ENCODE measurements around the gene IL2RG. TPM values are rescaled to one million over a fixed set of nuclear protein-coding genes. Genes with fewer than 3 reads are reported as not detected.

Gene IL2RG
- total RNA-seq, result not detected in 2 replicates

GRCh38 chrX:71111141-71111843 lies at the start of gene IL2RG:
Gene IL2RG (minus strand): TSS chrX:71111577. CDS start chrX:71111539, 38 bp downstream.

GRCh38 chrX:71144651-71145050 lies 33.3 kb upstream of the IL2RG start, which contains the start of gene NLGN3:
Gene NLGN3 (plus strand): TSS chrX:71144841. CDS start chrX:71147750, 2,909 bp downstream.

GRCh38 chrX:71118032-71118984 lies 6.9 kb upstream of the IL2RG start, which contains the start of gene MED12:
Gene MED12 (plus strand): TSS chrX:71118596. CDS start chrX:71118755, 159 bp downstream.

GRCh38 chrX:71106427-71106826 lies 5.0 kb downstream of the IL2RG start, which contains the start of gene CXorf65:
Gene CXorf65 (minus strand): TSS chrX:71106740. CDS start chrX:71106556, 184 bp downstream.

GRCh38 chrX:71095555-71095980 lies 15.8 kb downstream of the IL2RG start, which contains the start of gene FOXO4:
Gene FOXO4 (plus strand): TSS chrX:71095851. CDS start chrX:71096529, 678 bp downstream.

GRCh38 chrX:71068044-71068918 lies 43.1 kb downstream of the IL2RG start, which contains the start of gene SNX12:
Gene SNX12 (minus strand): TSS chrX:71068334. CDS start chrX:71068306, 28 bp downstream.

Other genes with a start within 250 kb of the IL2RG start
- not detected in 2 replicates for gene TEX11, start 202.9 kb downstream of the IL2RG start, total RNA-seq
- 0.16 and 0.38 TPM in 2 replicates for gene SLC7A3, start 180.5 kb downstream of the IL2RG start, total RNA-seq
- gene SNX12, start 43.2 kb downstream of the IL2RG start, total RNA-seq, result 49.0 and 50.8 TPM in 2 replicates
- gene FOXO4, start 15.7 kb downstream of the IL2RG start, total RNA-seq, result 1.6 and 6.6 TPM in 2 replicates
- gene CXorf65, start 4.8 kb downstream of the IL2RG start, total RNA-seq, result not detected in 2 replicates
- 19.6 and 42.5 TPM in 2 replicates for gene MED12, start 7.0 kb upstream of the IL2RG start, total RNA-seq
- gene NLGN3, start 33.3 kb upstream of the IL2RG start, total RNA-seq, result 0.16 and 0.89 TPM in 2 replicates
- 0.25 TPM in 1 of 2 replicates, not detected in the other for gene GJB1, start 111.6 kb upstream of the IL2RG start, total RNA-seq
- gene ZMYM3, start 142.6 kb upstream of the IL2RG start, total RNA-seq, result 21.8 and 32.7 TPM in 2 replicates
- gene NONO, start 172.1 kb upstream of the IL2RG start, total RNA-seq, result 295 and 311 TPM in 2 replicates
- gene ITGB1BP2, start 190.2 kb upstream of the IL2RG start, total RNA-seq, result 0.38 and 1.6 TPM in 2 replicates